CD14-positive monocyte (primary cell): ENCODE measurements around the gene KSR1. TPM values are rescaled to one million over a fixed set of nuclear protein-coding genes. Genes with fewer than 3 reads are reported as not detected.

Source experiments
- DNase-seq, 3 donors: peaks; one replicate each; pipeline ENCODE4 v3.0.0-alpha.2; 2011 to 2022
- H2AFZ ChIP-seq: 2 replicates; pipeline ENCODE4 v1.6.0; 2012; ENCODE audit warnings: mild to moderate bottlenecking, low read depth, low read length, inconsistent platforms; ENCODE audit not compliant: insufficient read depth, poor library complexity, severe bottlenecking
- H3K27ac ChIP-seq, 2 donors: 1 replicate in 1 of 2; 2 replicates in 1 of 2; pipeline ENCODE4 v1.5.1; 2012 to 2013; ENCODE audit warnings: low read length in 2 of 2, control low read depth in 1 of 2, inconsistent platforms in 1 of 2, low read depth in 1 of 2, mild to moderate bottlenecking in 1 of 2
- H3K27me3 ChIP-seq, 2 donors: one replicate each; pipeline versions ENCODE4 v1.6.0 to v1.6.1; 2011 to 2013; ENCODE audit warnings: low read length in 2 of 2; ENCODE audit not compliant: control insufficient read depth in 2 of 2, insufficient read depth in 2 of 2
- H3K36me3 ChIP-seq, 2 donors: replicated peaks in 1 of 2; 1 replicate in 1 of 2; 2 replicates in 1 of 2; pipeline versions ENCODE4 v1.5.1 to v1.6.1; 2012 to 2013; ENCODE audit warnings: low read length in 2 of 2, control low read depth in 1 of 2, inconsistent platforms in 1 of 2, mild to moderate bottlenecking in 1 of 2; ENCODE audit not compliant: insufficient read depth in 2 of 2, control insufficient read depth in 1 of 2
- H3K4me1 ChIP-seq, 2 donors: 1 replicate in 1 of 2; 2 replicates in 1 of 2; pipeline versions ENCODE4 v1.5.1 to v1.6.1; 2012 to 2013; ENCODE audit warnings: low read length in 2 of 2, control low read depth in 1 of 2, inconsistent platforms in 1 of 2, mild to moderate bottlenecking in 1 of 2, moderate library complexity in 1 of 2; ENCODE audit not compliant: insufficient read depth in 2 of 2, control insufficient read depth in 1 of 2
- H3K4me2 ChIP-seq: replicated peaks from 2 replicates; pipeline ENCODE3; 2012; ENCODE audit warnings: low read length, moderate library complexity, mild to moderate bottlenecking; ENCODE audit not compliant: poor library complexity, severe bottlenecking; ENCODE audit errors: extremely low read depth
- H3K4me3 ChIP-seq, 3 experiments: fragments of 200-600 bp in 1 of 3; sonication (generic) in 1 of 3; replicated peaks in 1 of 3; 1 replicate in 2 of 3; 2 replicates in 1 of 3; pipeline ENCODE4 v1.5.1; 2011 to 2013; ENCODE audit warnings: low read length in 3 of 3, mild to moderate bottlenecking in 3 of 3, control low read depth in 2 of 3, low read depth in 2 of 3, inconsistent platforms in 1 of 3, moderate library complexity in 1 of 3
- H3K79me2 ChIP-seq: 2 replicates; pipeline ENCODE4 v1.6.0; 2012; ENCODE audit warnings: mild to moderate bottlenecking, control low read depth, inconsistent platforms, low read length, moderate library complexity; ENCODE audit not compliant: insufficient read depth
- H3K9ac ChIP-seq: 2 replicates; pipeline ENCODE4 v1.6.0; 2017; ENCODE audit warnings: low read length, mild to moderate bottlenecking; ENCODE audit not compliant: insufficient read depth, poor library complexity, severe bottlenecking
- H3K9me3 ChIP-seq, 2 donors: replicated peaks in 1 of 2; 1 replicate in 1 of 2; 2 replicates in 1 of 2; pipeline versions ENCODE4 v1.5.1 to v1.6.1; 2012 to 2013; ENCODE audit warnings: low read length in 2 of 2, control low read depth in 1 of 2; ENCODE audit not compliant: control insufficient read depth in 1 of 2, insufficient read depth in 1 of 2
- H4K20me1 ChIP-seq: 2 replicates; pipeline ENCODE4 v1.6.0; 2012; ENCODE audit warnings: mild to moderate bottlenecking, low read length, control low read depth, moderate library complexity; ENCODE audit not compliant: insufficient read depth
- H3K27ac Mint-ChIP-seq, 7 donors: one replicate each; pipeline ENCODE4 v1.8.0; 2020; ENCODE audit warnings: mild to moderate bottlenecking in 7 of 7, mixed read lengths in 7 of 7, moderate library complexity in 6 of 7, inconsistent platforms in 2 of 7
- H3K27me3 Mint-ChIP-seq, 3 donors: one replicate each; pipeline ENCODE4 v1.8.0; 2021 to 2022; ENCODE audit warnings: low read depth in 3 of 3, mild to moderate bottlenecking in 3 of 3, mixed read lengths in 3 of 3, moderate library complexity in 3 of 3, inconsistent platforms in 1 of 3
- H3K36me3 Mint-ChIP-seq, 2 donors: one replicate each; pipeline ENCODE4 v1.8.0; 2020; ENCODE audit warnings: mixed read lengths in 2 of 2, inconsistent platforms in 1 of 2, mild to moderate bottlenecking in 1 of 2
- H3K4me1 Mint-ChIP-seq: one replicate; pipeline ENCODE4 v1.8.0; 2020; ENCODE audit warnings: mild to moderate bottlenecking, mixed read lengths
- H3K4me3 Mint-ChIP-seq, 2 donors: one replicate each; pipeline ENCODE4 v1.8.0; 2020; ENCODE audit warnings: mild to moderate bottlenecking in 2 of 2, mixed read lengths in 2 of 2, moderate library complexity in 1 of 2
- H3K9me3 Mint-ChIP-seq, 7 donors: one replicate each; pipeline ENCODE4 v1.8.0; 2020 to 2022; ENCODE audit warnings: mixed read lengths in 7 of 7, mild to moderate bottlenecking in 6 of 7, moderate library complexity in 6 of 7, inconsistent platforms in 2 of 7
- WGBS: methylation state at CpG from one replicate; pipeline ENCODE4 v1.1.5; 2013; ENCODE audit warnings: missing lambda C conversion rate; ENCODE audit not compliant: insufficient coverage; 5-methylcytosine and 5-hydroxymethylcytosine counted together
- intact Hi-C, 2 donors: fragments of 100-400 bp; cut with micrococcal nuclease; formaldehyde crosslinking; loops; one replicate each; pipeline versions ENCODE4 v1.15.0 to v1.15.1; 2023
- polyA plus RNA-seq, 3 donors: library from polyadenylated mRNA; depleted of rRNA in 1 of 3; unstranded in 2 of 3; stranded (reverse) in 1 of 3; fragments of 300-500 nt in 2 of 3; fragments of >200 nt in 1 of 3; fragmentation: Illumina TruSeq in 2 of 3; gene quantifications; 1 replicate in 2 of 3; 2 replicates in 1 of 3; pipeline ENCODE4 v1.2.3, GENCODE V29; 2012 to 2021
- TF ChIP-seq, protein P1 (sequence below): fragments of 200-600 bp; IDR thresholded peaks from one replicate; pipeline ENCODE4 v1.8.0; 2022; ENCODE audit warnings: antibody characterized with exemption, mild to moderate bottlenecking

Gene KSR1
- polyA plus RNA-seq, 3 donors: 1.2 to 111 (median 4.2) TPM

DNA sequence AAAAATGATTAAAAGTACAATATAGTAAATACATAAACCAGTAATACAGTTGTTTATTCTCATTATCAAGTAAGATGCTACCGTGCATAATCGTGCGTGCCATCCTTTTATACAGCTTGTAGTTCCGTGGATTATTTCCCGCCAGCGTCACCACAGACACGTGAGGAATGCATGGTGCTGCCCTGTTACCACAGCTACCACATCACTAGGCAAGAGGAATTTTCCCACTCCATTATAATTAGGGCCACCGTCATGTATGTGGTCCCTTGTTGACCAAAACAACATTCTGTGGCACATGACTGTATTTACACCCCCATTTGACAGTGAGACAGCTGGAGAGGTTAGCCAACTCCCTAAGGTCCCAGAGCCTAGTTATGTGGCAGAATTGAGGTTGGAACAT lies 144.2 kb downstream of the KSR1 start:
- Histone ChIP-seq H2AFZ (no peak overlapping the region), H3K27me3 (no peaks in the 10 kb centered on the region), H3K4me3 (no peak overlapping the region), H3K4me2 (no peak overlapping the region), H3K79me2 (no peaks in the 10 kb centered on the region), H3K9me3 (no peaks in the 10 kb centered on the region), H3K36me3 (peaks cover 61 to 76% of the 10 kb centered on the region in 2 donors), H3K27ac (no peak overlapping the region), H3K9ac (no peak overlapping the region), H4K20me1 (peaks cover 34% of the 10 kb centered on the region), H3K4me1 (no peaks in the 10 kb centered on the region)
- Mint-ChIP-seq H3K27me3 (peaks cover 0 to 2% (median 0%) of the 10 kb centered on the region in 3 donors), H3K4me1 (peaks cover 8% of the 10 kb centered on the region), H3K4me3 (no peak overlapping the region), H3K27ac (no peak overlapping the region), H3K9me3 (no peaks in the 10 kb centered on the region), H3K36me3 (peaks cover 65 to 80% of the 10 kb centered on the region in 2 donors)
- DNase-seq: no peak
- TF ChIP-seq, protein P1, sequence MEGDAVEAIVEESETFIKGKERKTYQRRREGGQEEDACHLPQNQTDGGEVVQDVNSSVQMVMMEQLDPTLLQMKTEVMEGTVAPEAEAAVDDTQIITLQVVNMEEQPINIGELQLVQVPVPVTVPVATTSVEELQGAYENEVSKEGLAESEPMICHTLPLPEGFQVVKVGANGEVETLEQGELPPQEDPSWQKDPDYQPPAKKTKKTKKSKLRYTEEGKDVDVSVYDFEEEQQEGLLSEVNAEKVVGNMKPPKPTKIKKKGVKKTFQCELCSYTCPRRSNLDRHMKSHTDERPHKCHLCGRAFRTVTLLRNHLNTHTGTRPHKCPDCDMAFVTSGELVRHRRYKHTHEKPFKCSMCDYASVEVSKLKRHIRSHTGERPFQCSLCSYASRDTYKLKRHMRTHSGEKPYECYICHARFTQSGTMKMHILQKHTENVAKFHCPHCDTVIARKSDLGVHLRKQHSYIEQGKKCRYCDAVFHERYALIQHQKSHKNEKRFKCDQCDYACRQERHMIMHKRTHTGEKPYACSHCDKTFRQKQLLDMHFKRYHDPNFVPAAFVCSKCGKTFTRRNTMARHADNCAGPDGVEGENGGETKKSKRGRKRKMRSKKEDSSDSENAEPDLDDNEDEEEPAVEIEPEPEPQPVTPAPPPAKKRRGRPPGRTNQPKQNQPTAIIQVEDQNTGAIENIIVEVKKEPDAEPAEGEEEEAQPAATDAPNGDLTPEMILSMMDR: no peak
- intact Hi-C loops: loop anchor here (2.0 to 5.0 kb wide), 3 partner anchors 218 to 363 kb away; no protein-coding TSS in a partner anchor
- WGBS: 91% methylated on average over 6 of the region's 8 CpGs

DNA sequence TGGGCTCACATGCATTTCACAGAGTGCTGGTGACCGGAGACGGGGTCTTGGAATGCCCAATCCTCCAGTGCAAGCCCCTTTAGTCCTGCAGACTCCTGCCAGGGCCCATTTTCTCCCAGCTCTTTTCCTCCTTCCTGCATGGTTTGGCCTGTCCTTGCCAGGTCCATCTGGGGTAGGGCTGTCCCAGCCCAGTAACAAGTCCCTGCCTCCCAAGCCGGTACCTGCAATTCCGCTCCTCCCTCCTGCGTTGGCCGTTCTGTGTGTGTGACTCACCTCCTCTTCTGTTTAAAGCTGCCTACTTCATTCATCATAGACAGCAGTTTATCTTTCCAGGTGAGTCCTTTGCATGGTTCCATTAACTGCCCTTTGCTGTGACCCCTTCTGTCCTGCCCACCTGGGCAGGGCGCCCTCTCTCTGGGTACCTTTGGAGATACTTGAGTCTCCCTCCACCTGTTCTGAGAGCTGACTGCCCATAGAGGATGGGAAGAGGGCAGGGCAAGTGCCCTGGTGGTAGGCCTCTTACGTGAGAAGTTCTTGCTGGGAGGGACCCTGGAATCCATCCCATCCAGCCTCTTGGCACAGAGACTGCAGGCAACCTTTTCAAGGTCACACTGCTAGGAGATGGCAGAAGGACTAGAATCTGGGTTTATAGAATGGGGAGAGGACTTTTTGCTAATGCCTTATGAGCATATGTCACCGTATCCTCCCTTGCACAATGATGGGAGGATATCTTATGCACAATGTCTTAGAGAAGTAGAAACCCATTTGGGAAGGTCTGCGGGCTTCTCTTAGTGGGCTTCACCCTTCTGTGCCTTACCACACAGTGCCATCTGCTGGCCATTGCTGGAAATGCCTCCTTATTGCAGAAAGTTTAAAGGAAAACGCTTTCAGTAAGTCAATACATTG lies 145.1 kb downstream of the KSR1 start:
- Mint-ChIP-seq H3K4me3 (no peak overlapping the region), H3K4me1 (peaks cover 8% of the 10 kb centered on the region), H3K9me3 (no peaks in the 10 kb centered on the region), H3K27ac (peak overlapping the region in 2 of 7 donors; percentile 21 to 44), H3K36me3 (peaks cover 64 to 79% of the 10 kb centered on the region in 2 donors), H3K27me3 (peaks cover 0 to 2% (median 0%) of the 10 kb centered on the region in 3 donors)
- Histone ChIP-seq H2AFZ (no peak overlapping the region), H3K9me3 (no peaks in the 10 kb centered on the region), H3K4me3 (no peak overlapping the region), H3K36me3 (peaks cover 65 to 76% of the 10 kb centered on the region in 2 donors), H3K4me1 (no peaks in the 10 kb centered on the region), H3K9ac (no peak overlapping the region), H3K4me2 (no peak overlapping the region), H3K27me3 (no peaks in the 10 kb centered on the region), H3K79me2 (no peaks in the 10 kb centered on the region), H3K27ac (no peak overlapping the region), H4K20me1 (peaks cover 34% of the 10 kb centered on the region)
- peak; percentile 63 to 75 (median 70) for DNase-seq
- TF ChIP-seq, protein P1: peak; percentile 96
- intact Hi-C loops: loop anchor here (1.0 to 5.0 kb wide), 4 partner anchors 219 to 364 kb away; no protein-coding TSS in a partner anchor
- 87% methylated on average over 7 of the region's 11 CpGs for WGBS
